SK-N-SH (cell line): ENCODE data around the gene SSTR3. TPM values are rescaled to one million over a fixed set of nuclear protein-coding genes. Genes with fewer than 3 reads are reported as not detected.

Experiments
- CTCF ChIA-PET: fragments of 300-600, 350-600 bp; formaldehyde crosslinking; extraction: SDS; loops from one replicate; lab custom pipeline; 2021; lab: Yijun Ruan, JAX
- POLR2A ChIA-PET: fragments of 350-600 bp; sonication (Branson Sonifier 250); formaldehyde crosslinking; extraction: SDS; loops from one replicate; lab custom pipeline; 2020; ENCODE audit warnings: antibody characterized with exemption, inconsistent platforms; lab: Yijun Ruan, JAX
- DNase-seq: peaks from one replicate; pipeline ENCODE4 v3.0.0; 2012
- H2AFZ ChIP-seq: fragments of 200-600 bp; sonication (generic); 2 replicates; pipeline ENCODE4 v1.8.1; 2016; ENCODE audit warnings: antibody characterized with exemption, mild to moderate bottlenecking, low read depth
- H3F3A ChIP-seq: fragments of 200-600 bp; sonication (generic); replicated peaks from 2 replicates; pipeline ENCODE3; 2016; ENCODE audit warnings: antibody characterized with exemption, mild to moderate bottlenecking; ENCODE audit not compliant: insufficient read depth
- H3K27ac ChIP-seq, 2 experiments: fragments of 200-500 bp in 1 of 2; fragments of 200-600 bp in 1 of 2; sonication (Bioruptor generic) in 1 of 2; sonication (generic), shearing (Covaris generic) in 1 of 2; 2 replicates each; pipeline versions ENCODE4 v1.5.1 to v1.6.1; 2014 to 2016; ENCODE audit warnings: low read depth in 2 of 2, inconsistent platforms in 1 of 2, low read length in 1 of 2, mild to moderate bottlenecking in 1 of 2, mixed read lengths in 1 of 2
- H3K27me3 ChIP-seq: fragments of 200-600 bp; sonication (generic), shearing (Covaris generic); 2 replicates; pipeline ENCODE4 v1.6.1; 2016; ENCODE audit warnings: mixed run types; ENCODE audit not compliant: insufficient read depth
- H3K36me3 ChIP-seq, 2 experiments: fragments of 200-500 bp in 1 of 2; fragments of 200-600 bp in 1 of 2; sonication (Bioruptor generic) in 1 of 2; sonication (generic) in 1 of 2; replicated peaks in 1 of 2; 2 replicates each; pipeline versions ENCODE3 to v1.5.1; 2014 to 2016; ENCODE audit warnings: low read length in 1 of 2, mild to moderate bottlenecking in 1 of 2; ENCODE audit not compliant: insufficient read depth in 2 of 2, control insufficient read depth in 1 of 2
- H3K4me1 ChIP-seq, 2 experiments: fragments of 200-500 bp in 1 of 2; fragments of 200-600 bp in 1 of 2; sonication (Bioruptor generic) in 1 of 2; sonication (generic), shearing (Covaris generic) in 1 of 2; 2 replicates each; pipeline versions ENCODE4 v1.5.1 to v1.6.1; 2014 to 2016; ENCODE audit warnings: low read depth in 1 of 2, low read length in 1 of 2, mixed run types in 1 of 2; ENCODE audit not compliant: insufficient read depth in 2 of 2, control insufficient read depth in 1 of 2
- H3K4me2 ChIP-seq: fragments of 200-600 bp; sonication (generic), shearing (Covaris generic); 2 replicates; pipeline ENCODE4 v1.6.1; 2017; ENCODE audit warnings: mixed run types
- H3K4me3 ChIP-seq, 2 experiments: fragments of 200-500 bp in 1 of 2; fragments of 200-600 bp in 1 of 2; sonication (Bioruptor generic) in 1 of 2; sonication (generic), shearing (Covaris generic) in 1 of 2; 2 replicates each; pipeline versions ENCODE4 v1.5.1 to v1.8.1; 2014 to 2016; ENCODE audit warnings: low read depth in 2 of 2, inconsistent platforms in 1 of 2, low read length in 1 of 2, mild to moderate bottlenecking in 1 of 2, mixed read lengths in 1 of 2, moderate library complexity in 1 of 2
- H3K79me2 ChIP-seq: fragments of 200-600 bp; sonication (generic); 2 replicates; pipeline ENCODE4 v1.8.1; 2017; ENCODE audit warnings: mild to moderate bottlenecking; ENCODE audit not compliant: insufficient read depth
- H3K9ac ChIP-seq: fragments of 200-600 bp; sonication (generic); 2 replicates; pipeline ENCODE4 v1.6.1; 2017; ENCODE audit warnings: mixed run types
- H3K9me2 ChIP-seq: fragments of 200-600 bp; sonication (generic); 2 replicates; pipeline ENCODE4 v1.6.1; 2017; ENCODE audit warnings: mixed run types
- H3K9me3 ChIP-seq: fragments of 200-600 bp; sonication (generic); 2 replicates; pipeline ENCODE4 v1.6.1; 2017; ENCODE audit warnings: mixed run types, mild to moderate bottlenecking, moderate library complexity
- H4K20me1 ChIP-seq: fragments of 200-600 bp; sonication (generic); 2 replicates; pipeline ENCODE4 v1.6.1; 2017; ENCODE audit warnings: mild to moderate bottlenecking, mixed run types; ENCODE audit not compliant: insufficient read depth
- EP300 ChIP-seq, 2 experiments: IDR thresholded peaks; 2 replicates each; pipeline versions ENCODE4 v1.4.0 to v1.6.1; 2012; ENCODE audit warnings: borderline replicate concordance in 1 of 2, low read depth in 1 of 2, low read length in 1 of 2
- FOXM1 ChIP-seq: IDR thresholded peaks from 2 replicates; pipeline ENCODE4 v1.4.0; 2012; ENCODE audit warnings: low read depth, mild to moderate bottlenecking
- GATA2 ChIP-seq: sonication (generic); formaldehyde crosslinking; IDR thresholded peaks from 2 replicates; pipeline ENCODE4 v1.5.0; 2020; ENCODE audit warnings: mild to moderate bottlenecking, missing genetic modification reagents
- JUND ChIP-seq: IDR thresholded peaks from 2 replicates; pipeline ENCODE4 v1.4.0; 2012
- MEF2A ChIP-seq: IDR thresholded peaks from 2 replicates; pipeline ENCODE4 v1.4.0; 2012; ENCODE audit warnings: low read depth, borderline replicate concordance
- NFIC ChIP-seq: IDR thresholded peaks from 2 replicates; pipeline ENCODE4 v1.4.0; 2012; ENCODE audit warnings: borderline replicate concordance
- POLR2AphosphoS5 ChIP-seq: IDR thresholded peaks from 2 replicates; pipeline ENCODE4 v1.6.1; 2012; ENCODE audit warnings: low read depth, low read length
- RAD21 ChIP-seq: IDR thresholded peaks from 2 replicates; pipeline ENCODE4 v1.6.1; 2012; ENCODE audit warnings: mild to moderate bottlenecking, low read length
- RCOR1 ChIP-seq: fragments of 150-350 bp; IDR thresholded peaks from 2 replicates; pipeline ENCODE4 v1.6.1; 2017; ENCODE audit warnings: antibody characterized with exemption, low read length
- RFX5 ChIP-seq: IDR thresholded peaks from 2 replicates; pipeline ENCODE4 v1.6.1; 2012; ENCODE audit warnings: mild to moderate bottlenecking, improper control_type of control experiment, low read length
- RXRA ChIP-seq: IDR thresholded peaks from 2 replicates; pipeline ENCODE4 v1.4.0; 2012; ENCODE audit warnings: low read depth, mild to moderate bottlenecking, borderline replicate concordance
- SIN3A ChIP-seq: IDR thresholded peaks from 2 replicates; pipeline ENCODE4 v1.6.1; 2012; ENCODE audit warnings: low read depth, mild to moderate bottlenecking, low read length, moderate library complexity, borderline replicate concordance
- SMC3 ChIP-seq: IDR thresholded peaks from 2 replicates; pipeline ENCODE4 v1.6.1; 2012; ENCODE audit warnings: low read depth, low read length, improper control_type of control experiment
- TAF1 ChIP-seq: IDR thresholded peaks from 2 replicates; pipeline ENCODE4 v1.6.1; 2012; ENCODE audit warnings: low read depth, mild to moderate bottlenecking, low read length, moderate library complexity, borderline replicate concordance
- TCF12 ChIP-seq: IDR thresholded peaks from 2 replicates; pipeline ENCODE4 v1.4.0; 2012
- WGBS: methylation state at CpG from one replicate; pipeline ENCODE4 v1.1.6; 2017; ENCODE audit warnings: low lambda C conversion rate; 5-methylcytosine and 5-hydroxymethylcytosine counted together
- polyA plus RNA-seq, 3 experiments: library from polyadenylated mRNA; depleted of rRNA; stranded (reverse); fragments of >200 nt; gene quantifications; 2 replicates each; pipeline ENCODE4 v1.2.3, GENCODE V29; 2012
- TF ChIP-seq, protein P1 (sequence below): fragments of 200-600 bp; sonication (generic); IDR thresholded peaks from 2 replicates; pipeline ENCODE4 v1.6.1; 2017; ENCODE audit warnings: antibody characterized with exemption, mild to moderate bottlenecking, moderate library complexity
- TF ChIP-seq, protein P2 (sequence below): IDR thresholded peaks from 2 replicates; pipeline ENCODE4; 2012
- TF ChIP-seq, protein P3 (sequence below): IDR thresholded peaks from 2 replicates; pipeline ENCODE4 v1.6.1; 2012; ENCODE audit warnings: mild to moderate bottlenecking, low read depth, low read length, moderate library complexity
- TF ChIP-seq, protein P4 (sequence below): fragments of 150-350 bp; IDR thresholded peaks from 2 replicates; pipeline ENCODE4 v1.6.1; 2017; ENCODE audit warnings: antibody characterized with exemption, low read length, low read depth, borderline replicate concordance
- TF ChIP-seq, protein P5 (sequence below): IDR thresholded peaks from 2 replicates; pipeline ENCODE4 v1.4.0; 2012; ENCODE audit warnings: low read depth

Gene SSTR3
- polyA plus RNA-seq, 1 of the 3 experiments (the other 2 are of a cell fraction): not detected

DNA sequence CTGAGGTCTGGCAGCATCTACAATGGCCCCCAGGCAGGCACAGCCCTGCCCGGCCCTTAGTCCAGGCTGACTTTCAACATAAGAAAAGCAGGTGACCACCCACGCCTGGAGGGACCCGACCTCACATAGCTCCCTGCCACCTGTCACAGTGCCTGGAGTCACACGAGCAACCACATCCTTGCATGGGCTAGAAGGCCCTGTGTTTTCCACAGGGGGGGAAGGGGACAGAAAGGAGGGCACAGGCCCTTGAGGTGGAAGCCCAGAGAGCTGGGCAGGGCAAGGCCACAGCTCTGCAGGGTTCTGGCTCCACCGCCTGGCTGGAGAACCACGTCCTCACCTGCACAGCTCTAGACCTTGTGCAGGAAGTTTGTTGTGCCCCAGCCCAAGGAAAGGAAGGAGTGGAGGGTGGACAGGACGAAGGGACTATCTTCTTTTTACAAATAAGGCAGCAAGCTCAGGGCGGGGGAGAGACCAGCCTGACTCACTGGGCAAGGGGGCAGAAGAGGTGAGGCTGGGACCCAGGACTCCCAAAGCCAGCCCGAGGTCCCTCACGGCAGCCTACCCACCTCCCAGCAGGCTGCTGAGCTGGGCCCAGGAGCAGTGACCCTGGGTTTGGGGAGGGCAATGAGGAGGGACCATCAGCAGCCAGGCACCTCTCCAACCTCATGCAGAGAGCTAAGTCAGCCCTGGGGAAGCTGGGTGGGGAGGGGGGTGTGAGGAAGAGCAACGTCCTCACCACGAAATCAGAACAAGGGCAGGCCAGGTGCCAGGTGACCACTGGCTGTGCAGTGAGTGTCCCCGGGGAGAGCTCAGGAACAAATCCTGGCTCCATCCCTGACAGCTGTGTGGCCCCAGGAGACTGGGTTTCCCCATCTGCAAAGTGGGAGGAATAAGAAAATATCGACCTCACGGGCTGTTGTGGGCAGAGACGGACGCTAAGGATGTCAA lies 28.6 kb downstream of the SSTR3 start:
- H3K27me3 ChIP-seq: no peaks in the 10 kb centered on the region
- H3K79me2 ChIP-seq: peaks cover 11% of the 10 kb centered on the region
- H3K9me2 ChIP-seq: no peaks in the 10 kb centered on the region
- ChIA-PET CTCF (interaction anchor here (1.3 to 19.4 kb wide), 2 partner anchors 16 to 18 kb away, joined by 10 to 190 read pairs; no protein-coding TSS in a partner anchor), POLR2A (no interaction called here)
- H3K4me3 ChIP-seq: no peak overlapping the region
- H3F3A ChIP-seq: peaks cover 22% of the 10 kb centered on the region
- no peak overlapping the region for H3K9ac ChIP-seq
- peaks cover 20 to 38% of the 10 kb centered on the region in 2 experiments for H3K4me1 ChIP-seq
- no peak overlapping the region for H3K4me2 ChIP-seq
- no peaks in the 10 kb centered on the region for H3K9me3 ChIP-seq
- no peak overlapping the region for H2AFZ ChIP-seq
- no peak overlapping the region for H3K27ac ChIP-seq
- peaks cover 0 to 29% of the 10 kb centered on the region in 2 experiments for H3K36me3 ChIP-seq
- no peak for DNase-seq
- 93% methylated on average over 9 of the region's 17 CpGs for WGBS
- no peaks in the 10 kb centered on the region for H4K20me1 ChIP-seq
- TF ChIP-seq TCF12: no peak
- TF ChIP-seq SIN3A: no peak
- no peak for TF ChIP-seq RAD21
- TF ChIP-seq TAF1: no peak

DNA sequence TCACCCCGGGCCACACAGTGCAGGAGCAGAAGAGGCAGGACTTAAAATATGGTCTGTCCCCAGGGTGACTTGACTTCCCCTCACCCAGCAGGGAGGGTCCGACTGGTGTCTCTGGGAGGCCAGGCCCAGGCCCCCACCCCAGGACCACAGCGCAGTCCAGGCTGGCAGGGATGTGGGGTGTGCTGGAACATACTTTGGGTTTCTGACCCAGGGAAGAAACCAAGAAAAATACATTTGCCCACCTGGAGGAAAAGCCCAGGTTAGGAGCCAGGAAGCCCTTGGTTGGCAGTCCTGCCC lies 29.4 kb downstream of the SSTR3 start:
- H3K27ac ChIP-seq: no peak overlapping the region
- no peak overlapping the region for H3K9ac ChIP-seq
- no peak for TF ChIP-seq MEF2A
- TF ChIP-seq EP300 (IDR thresholded peaks at IDR 0.05; ENCODE audit: borderline replicate concordance in 1 of 2, low read depth in 1 of 2, low read length in 1 of 2): no peak
- TF ChIP-seq SMC3: no peak
- TF ChIP-seq, protein P1, sequence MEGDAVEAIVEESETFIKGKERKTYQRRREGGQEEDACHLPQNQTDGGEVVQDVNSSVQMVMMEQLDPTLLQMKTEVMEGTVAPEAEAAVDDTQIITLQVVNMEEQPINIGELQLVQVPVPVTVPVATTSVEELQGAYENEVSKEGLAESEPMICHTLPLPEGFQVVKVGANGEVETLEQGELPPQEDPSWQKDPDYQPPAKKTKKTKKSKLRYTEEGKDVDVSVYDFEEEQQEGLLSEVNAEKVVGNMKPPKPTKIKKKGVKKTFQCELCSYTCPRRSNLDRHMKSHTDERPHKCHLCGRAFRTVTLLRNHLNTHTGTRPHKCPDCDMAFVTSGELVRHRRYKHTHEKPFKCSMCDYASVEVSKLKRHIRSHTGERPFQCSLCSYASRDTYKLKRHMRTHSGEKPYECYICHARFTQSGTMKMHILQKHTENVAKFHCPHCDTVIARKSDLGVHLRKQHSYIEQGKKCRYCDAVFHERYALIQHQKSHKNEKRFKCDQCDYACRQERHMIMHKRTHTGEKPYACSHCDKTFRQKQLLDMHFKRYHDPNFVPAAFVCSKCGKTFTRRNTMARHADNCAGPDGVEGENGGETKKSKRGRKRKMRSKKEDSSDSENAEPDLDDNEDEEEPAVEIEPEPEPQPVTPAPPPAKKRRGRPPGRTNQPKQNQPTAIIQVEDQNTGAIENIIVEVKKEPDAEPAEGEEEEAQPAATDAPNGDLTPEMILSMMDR: no peak
- TF ChIP-seq FOXM1: no peak
- no peak for TF ChIP-seq JUND
- no peak for TF ChIP-seq RCOR1
- TF ChIP-seq NFIC: no peak
- TF ChIP-seq GATA2: no peak
- no peak for TF ChIP-seq RXRA
- no peak for TF ChIP-seq RFX5
- TF ChIP-seq, protein P2, sequence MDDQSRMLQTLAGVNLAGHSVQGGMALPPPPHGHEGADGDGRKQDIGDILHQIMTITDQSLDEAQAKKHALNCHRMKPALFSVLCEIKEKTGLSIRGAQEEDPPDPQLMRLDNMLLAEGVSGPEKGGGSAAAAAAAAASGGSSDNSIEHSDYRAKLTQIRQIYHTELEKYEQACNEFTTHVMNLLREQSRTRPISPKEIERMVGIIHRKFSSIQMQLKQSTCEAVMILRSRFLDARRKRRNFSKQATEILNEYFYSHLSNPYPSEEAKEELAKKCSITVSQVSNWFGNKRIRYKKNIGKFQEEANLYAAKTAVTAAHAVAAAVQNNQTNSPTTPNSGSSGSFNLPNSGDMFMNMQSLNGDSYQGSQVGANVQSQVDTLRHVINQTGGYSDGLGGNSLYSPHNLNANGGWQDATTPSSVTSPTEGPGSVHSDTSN: no peak
- TF ChIP-seq, protein P3, sequence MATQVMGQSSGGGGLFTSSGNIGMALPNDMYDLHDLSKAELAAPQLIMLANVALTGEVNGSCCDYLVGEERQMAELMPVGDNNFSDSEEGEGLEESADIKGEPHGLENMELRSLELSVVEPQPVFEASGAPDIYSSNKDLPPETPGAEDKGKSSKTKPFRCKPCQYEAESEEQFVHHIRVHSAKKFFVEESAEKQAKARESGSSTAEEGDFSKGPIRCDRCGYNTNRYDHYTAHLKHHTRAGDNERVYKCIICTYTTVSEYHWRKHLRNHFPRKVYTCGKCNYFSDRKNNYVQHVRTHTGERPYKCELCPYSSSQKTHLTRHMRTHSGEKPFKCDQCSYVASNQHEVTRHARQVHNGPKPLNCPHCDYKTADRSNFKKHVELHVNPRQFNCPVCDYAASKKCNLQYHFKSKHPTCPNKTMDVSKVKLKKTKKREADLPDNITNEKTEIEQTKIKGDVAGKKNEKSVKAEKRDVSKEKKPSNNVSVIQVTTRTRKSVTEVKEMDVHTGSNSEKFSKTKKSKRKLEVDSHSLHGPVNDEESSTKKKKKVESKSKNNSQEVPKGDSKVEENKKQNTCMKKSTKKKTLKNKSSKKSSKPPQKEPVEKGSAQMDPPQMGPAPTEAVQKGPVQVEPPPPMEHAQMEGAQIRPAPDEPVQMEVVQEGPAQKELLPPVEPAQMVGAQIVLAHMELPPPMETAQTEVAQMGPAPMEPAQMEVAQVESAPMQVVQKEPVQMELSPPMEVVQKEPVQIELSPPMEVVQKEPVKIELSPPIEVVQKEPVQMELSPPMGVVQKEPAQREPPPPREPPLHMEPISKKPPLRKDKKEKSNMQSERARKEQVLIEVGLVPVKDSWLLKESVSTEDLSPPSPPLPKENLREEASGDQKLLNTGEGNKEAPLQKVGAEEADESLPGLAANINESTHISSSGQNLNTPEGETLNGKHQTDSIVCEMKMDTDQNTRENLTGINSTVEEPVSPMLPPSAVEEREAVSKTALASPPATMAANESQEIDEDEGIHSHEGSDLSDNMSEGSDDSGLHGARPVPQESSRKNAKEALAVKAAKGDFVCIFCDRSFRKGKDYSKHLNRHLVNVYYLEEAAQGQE: no peak
- TF ChIP-seq POLR2AphosphoS5: no peak
- TF ChIP-seq, protein P4, sequence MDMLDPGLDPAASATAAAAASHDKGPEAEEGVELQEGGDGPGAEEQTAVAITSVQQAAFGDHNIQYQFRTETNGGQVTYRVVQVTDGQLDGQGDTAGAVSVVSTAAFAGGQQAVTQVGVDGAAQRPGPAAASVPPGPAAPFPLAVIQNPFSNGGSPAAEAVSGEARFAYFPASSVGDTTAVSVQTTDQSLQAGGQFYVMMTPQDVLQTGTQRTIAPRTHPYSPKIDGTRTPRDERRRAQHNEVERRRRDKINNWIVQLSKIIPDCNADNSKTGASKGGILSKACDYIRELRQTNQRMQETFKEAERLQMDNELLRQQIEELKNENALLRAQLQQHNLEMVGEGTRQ: no peak
- TF ChIP-seq SIN3A: no peak
- TF ChIP-seq, protein P5, sequence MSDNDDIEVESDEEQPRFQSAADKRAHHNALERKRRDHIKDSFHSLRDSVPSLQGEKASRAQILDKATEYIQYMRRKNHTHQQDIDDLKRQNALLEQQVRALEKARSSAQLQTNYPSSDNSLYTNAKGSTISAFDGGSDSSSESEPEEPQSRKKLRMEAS: no peak
- TF ChIP-seq, all 33 proteins: peak for 0
- Histone ChIP-seq H2AFZ (no peak overlapping the region), H3K79me2 (peaks cover 11% of the 10 kb centered on the region), H3K4me1 (peaks cover 14 to 38% of the 10 kb centered on the region in 2 experiments; a peak in 3 of 4 replicates), H3K9me2 (no peaks in the 10 kb centered on the region), H3K9me3 (no peaks in the 10 kb centered on the region), H3K4me3 (no peak overlapping the region), H3K36me3 (peaks cover 0 to 29% of the 10 kb centered on the region in 2 experiments), H3K4me2 (no peak overlapping the region), H3F3A (peaks cover 16% of the 10 kb centered on the region), H4K20me1 (no peaks in the 10 kb centered on the region), H3K27me3 (no peaks in the 10 kb centered on the region)
- ChIA-PET POLR2A (no interaction called here), CTCF (interaction anchor here (1.3 to 19.4 kb wide), 2 partner anchors 16 to 17 kb away, joined by 10 to 190 read pairs; no protein-coding TSS in a partner anchor)
- WGBS: 100% methylated on average over 1 of the region's 3 CpGs
- no peak for DNase-seq
